Omental fat pad (tissue), 4 donors: ENCODE results near the gene DND1. TPM values are rescaled to one million over a fixed set of nuclear protein-coding genes. Genes with fewer than 3 reads are reported as not detected.
"Not testable (repeated sequence)": the region's sequence is repeated elsewhere in the genome, so short reads cannot be mapped to it uniquely, and the experiment has no call there.

ENCODE experiments used
- ATAC-seq: fragments of 150-250 bp; one replicate; pipeline ENCODE4 v1.9.1; 2016; ENCODE audit warnings: mild to moderate bottlenecking, moderate library complexity; ENCODE audit not compliant: low FRiP score
- DNase-seq: peaks from one replicate; pipeline ENCODE4 v3.0.0-alpha.2; 2019; ENCODE audit warnings: low spot score
- CTCF ChIP-seq, 3 donors: fragments of 450-650 bp; IDR thresholded peaks; one replicate each; pipeline ENCODE4 v1.5.1; 2016 to 2017; ENCODE audit warnings: antibody characterized with exemption in 3 of 3, mild to moderate bottlenecking in 3 of 3, moderate library complexity in 2 of 3
- total RNA-seq, 4 donors: library from RNA; depleted of rRNA; stranded (reverse); fragments of >200 nt; gene quantifications; one replicate each; pipeline ENCODE4 v1.1.0, GENCODE V29; 2016

The DND1 gene
- total RNA-seq, 4 donors from 2014 or later = 0.84 to 2.5 (median 1.3) TPM

- DNase-seq = no peak
- ATAC-seq = no peak
- no peak for TF ChIP-seq CTCF (IDR thresholded peaks at IDR 0.05)
These were observed 5.6 kb upstream of the DND1 start for GRCh38 chr5:140678993-140679392.

- ATAC-seq = no peak
- DNase-seq = no peak
- TF ChIP-seq CTCF (IDR thresholded peaks at IDR 0.05) = no peak
These were observed 4.6 kb upstream of the DND1 start for GRCh38 chr5:140677947-140678346.

GRCh38 chr5:140674629-140675028 lies 1.3 kb upstream of the DND1 start:
- no peak for TF ChIP-seq CTCF (IDR thresholded peaks at IDR 0.05)
- DNase-seq = no peak
- no peak for ATAC-seq

- DNase-seq (no peak), ATAC-seq (no peak)
- no peak for TF ChIP-seq CTCF (IDR thresholded peaks at IDR 0.05)
These were observed 835 bp upstream of the DND1 start for GRCh38 chr5:140674211-140674610.

GRCh38 chr5:140672455-140673186 lies 755 bp downstream of the DND1 start:
- DNase-seq (no peak), ATAC-seq (peak; percentile 34)

GRCh38 chr5:140671472-140672125 lies 1.8 kb downstream of the DND1 start:
- no peak for DNase-seq
- no peak for TF ChIP-seq CTCF (IDR thresholded peaks at IDR 0.05)
- ATAC-seq = no peak

More at GRCh38 chr5:140672455-140673186, 755 bp downstream of the DND1 start:
- TF ChIP-seq CTCF (IDR thresholded peaks at IDR 0.05) = no peak

- DNase-seq, ATAC-seq: not testable (repeated sequence)
These were observed 2.3 kb downstream of the DND1 start for GRCh38 chr5:140671035-140671434.
